BJ (cell line): ENCODE results near the gene C5. TPM values are rescaled to one million over a fixed set of nuclear protein-coding genes. Genes with fewer than 3 reads are reported as not detected.

Experiments used
- CTCF ChIA-PET: fragments of 350-600 bp; formaldehyde crosslinking; extraction: SDS; loops from one replicate; lab custom pipeline; 2021; ENCODE audit warnings: antibody characterized with exemption, inconsistent platforms; lab: Yijun Ruan, JAX
- POLR2A ChIA-PET: fragments of 300-600 bp; sonication (Branson Sonifier 250); formaldehyde crosslinking; extraction: SDS; loops from one replicate; lab custom pipeline; 2021; ENCODE audit warnings: antibody characterized with exemption; lab: Charles Lee
- DNase-seq: peaks from one replicate; pipeline ENCODE4 v3.0.0-alpha.2; 2011; ENCODE audit warnings: low read depth
- H3K27me3 ChIP-seq: 2 replicates; pipeline ENCODE4 v1.6.0; 2011; ENCODE audit warnings: low read length; ENCODE audit not compliant: control insufficient read depth, insufficient read depth
- H3K36me3 ChIP-seq: 2 replicates; pipeline ENCODE4 v1.5.1; 2011; ENCODE audit warnings: low read length; ENCODE audit not compliant: control insufficient read depth, insufficient read depth
- H3K4me3 ChIP-seq: 2 replicates; pipeline ENCODE4 v1.5.1; 2011; ENCODE audit warnings: low read depth, mild to moderate bottlenecking, control low read depth, low read length
- polyA plus RNA-seq: library from polyadenylated mRNA; depleted of rRNA; stranded (reverse); fragments of >200 nt; gene quantifications from 2 replicates; pipeline ENCODE4 v1.2.3, GENCODE V29; 2011
- TF ChIP-seq, protein P1 (sequence below): IDR thresholded peaks from 2 replicates; pipeline ENCODE4 v1.5.1; 2011; ENCODE audit warnings: low read depth, mild to moderate bottlenecking, control low read depth, inconsistent platforms, low read length, moderate library complexity; ENCODE audit not compliant: insufficient read depth

Gene C5
- polyA plus RNA-seq, 1 experiment: 1.4 TPM

DNA sequence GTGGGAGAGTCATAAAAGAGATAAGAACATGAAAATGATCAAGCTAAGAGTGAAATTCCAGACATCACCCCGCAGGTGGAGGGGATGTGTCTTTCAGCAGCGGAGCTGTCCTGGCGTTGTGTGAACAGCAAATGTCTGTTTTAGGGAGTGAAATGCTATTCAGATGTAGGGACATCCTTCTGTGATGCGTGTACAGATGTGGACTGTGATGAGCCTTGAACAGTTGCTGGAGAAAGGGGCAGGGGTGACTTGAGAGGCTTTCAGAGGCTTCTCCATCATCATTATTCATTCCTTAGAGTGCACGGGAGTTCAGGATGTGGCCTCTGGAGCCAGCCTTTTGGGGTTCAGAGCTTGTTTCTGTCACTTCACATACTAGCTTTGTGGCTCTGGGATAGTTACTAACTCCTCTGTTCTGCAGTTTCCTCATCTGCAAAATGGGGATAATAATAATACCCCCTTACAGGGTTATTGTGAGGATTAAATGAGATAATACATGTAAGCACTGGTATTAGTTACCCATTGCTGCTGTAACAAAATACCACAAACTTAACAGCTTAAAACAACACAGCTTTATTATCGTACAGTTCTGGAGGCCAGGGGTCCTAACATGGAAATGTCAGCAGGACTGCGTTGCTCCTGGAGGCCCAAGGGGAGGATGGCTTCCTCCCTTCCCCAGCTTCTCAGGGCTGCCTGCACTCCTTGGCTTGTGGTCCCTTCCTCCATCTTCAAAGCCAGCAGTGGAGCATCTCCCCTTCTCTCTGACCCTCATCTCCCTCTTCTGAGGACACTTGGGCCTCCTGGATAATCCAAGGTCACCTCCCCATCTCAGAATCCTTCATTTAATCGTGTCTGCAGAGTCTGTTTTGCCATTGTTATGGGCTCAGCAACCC lies 132.8 kb downstream of the C5 start:
- no peaks in the 10 kb centered on the region for H3K27me3 ChIP-seq
- TF ChIP-seq, protein P1, sequence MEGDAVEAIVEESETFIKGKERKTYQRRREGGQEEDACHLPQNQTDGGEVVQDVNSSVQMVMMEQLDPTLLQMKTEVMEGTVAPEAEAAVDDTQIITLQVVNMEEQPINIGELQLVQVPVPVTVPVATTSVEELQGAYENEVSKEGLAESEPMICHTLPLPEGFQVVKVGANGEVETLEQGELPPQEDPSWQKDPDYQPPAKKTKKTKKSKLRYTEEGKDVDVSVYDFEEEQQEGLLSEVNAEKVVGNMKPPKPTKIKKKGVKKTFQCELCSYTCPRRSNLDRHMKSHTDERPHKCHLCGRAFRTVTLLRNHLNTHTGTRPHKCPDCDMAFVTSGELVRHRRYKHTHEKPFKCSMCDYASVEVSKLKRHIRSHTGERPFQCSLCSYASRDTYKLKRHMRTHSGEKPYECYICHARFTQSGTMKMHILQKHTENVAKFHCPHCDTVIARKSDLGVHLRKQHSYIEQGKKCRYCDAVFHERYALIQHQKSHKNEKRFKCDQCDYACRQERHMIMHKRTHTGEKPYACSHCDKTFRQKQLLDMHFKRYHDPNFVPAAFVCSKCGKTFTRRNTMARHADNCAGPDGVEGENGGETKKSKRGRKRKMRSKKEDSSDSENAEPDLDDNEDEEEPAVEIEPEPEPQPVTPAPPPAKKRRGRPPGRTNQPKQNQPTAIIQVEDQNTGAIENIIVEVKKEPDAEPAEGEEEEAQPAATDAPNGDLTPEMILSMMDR: no peak
- no peaks in the 10 kb centered on the region for H3K36me3 ChIP-seq
- ChIA-PET CTCF (interaction anchor here (0.9 to 1.4 kb wide), 4 partner anchors 10 to 143 kb away, joined by 3 to 6 read pairs (median 3); no protein-coding TSS in a partner anchor), POLR2A (no interaction called here)
- no peak overlapping the region for H3K4me3 ChIP-seq
- no peak for DNase-seq

DNA sequence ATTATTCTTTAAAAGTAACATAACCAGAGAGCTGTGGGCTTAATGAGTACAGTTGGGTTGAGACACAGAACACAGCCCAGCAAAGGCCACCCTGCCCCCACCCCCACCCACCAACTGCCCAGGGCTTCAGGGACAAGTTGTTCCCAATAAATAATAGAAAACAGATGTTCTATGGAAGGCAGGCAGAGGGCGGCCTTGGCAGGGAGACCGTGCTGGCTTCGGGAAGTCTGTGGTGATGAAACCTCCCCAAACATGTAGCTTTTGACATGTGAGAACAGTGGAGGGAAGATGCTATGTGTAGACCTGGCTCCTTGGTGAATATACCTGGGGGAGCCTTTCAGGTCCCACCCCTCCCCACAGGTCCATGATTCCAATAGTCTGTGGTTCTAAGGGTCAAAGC lies 133.5 kb downstream of the C5 start:
- no peaks in the 10 kb centered on the region for H3K36me3 ChIP-seq
- no peaks in the 10 kb centered on the region for H3K27me3 ChIP-seq
- H3K4me3 ChIP-seq: no peak overlapping the region
- TF ChIP-seq, protein P1: no peak
- POLR2A ChIA-PET: no interaction called here
- no peak for DNase-seq
- CTCF ChIA-PET: interaction anchor here (0.9 to 1.6 kb wide), 5 partner anchors 10 to 143 kb away, joined by 3 to 6 read pairs (median 3); partner anchors contain the start of gene TRAF1

DNA sequence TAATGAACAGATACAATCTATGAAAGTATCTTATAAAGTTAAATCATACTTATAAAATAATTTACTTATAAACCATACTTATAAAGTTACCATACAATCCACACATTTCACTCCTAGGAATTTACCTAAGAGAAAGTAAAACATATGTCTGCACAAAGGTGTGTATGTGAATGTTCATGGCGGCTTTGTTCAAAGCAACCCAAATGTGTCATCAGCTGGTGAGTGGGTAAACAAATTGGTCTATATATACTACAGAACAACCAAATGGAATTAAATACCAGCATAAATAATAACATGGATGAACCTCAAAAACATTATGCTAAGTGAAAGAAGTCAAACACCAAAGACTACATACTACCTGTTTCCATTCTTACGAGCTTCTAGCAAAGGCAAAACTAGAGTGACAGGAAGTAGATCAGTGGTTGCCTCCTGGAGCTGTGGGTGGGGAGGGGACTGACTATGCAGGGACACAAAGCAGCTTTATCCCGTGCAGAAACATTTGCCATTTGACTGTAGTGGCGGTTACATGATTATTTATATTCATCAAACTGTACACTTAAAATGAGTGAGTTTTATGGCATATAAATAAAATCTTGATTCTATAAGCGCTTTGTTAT lies 134.1 kb downstream of the C5 start:
- Histone ChIP-seq H3K36me3 (no peaks in the 10 kb centered on the region), H3K4me3 (no peak overlapping the region), H3K27me3 (no peaks in the 10 kb centered on the region)
- DNase-seq: no peak
- CTCF ChIA-PET: interaction anchor here (1.0 to 1.6 kb wide), 2 partner anchors 10 to 20 kb away, joined by 3 to 5 read pairs; partner anchors contain the start of gene TRAF1
- TF ChIP-seq, protein P1: no peak
- POLR2A ChIA-PET: no interaction called here

DNA sequence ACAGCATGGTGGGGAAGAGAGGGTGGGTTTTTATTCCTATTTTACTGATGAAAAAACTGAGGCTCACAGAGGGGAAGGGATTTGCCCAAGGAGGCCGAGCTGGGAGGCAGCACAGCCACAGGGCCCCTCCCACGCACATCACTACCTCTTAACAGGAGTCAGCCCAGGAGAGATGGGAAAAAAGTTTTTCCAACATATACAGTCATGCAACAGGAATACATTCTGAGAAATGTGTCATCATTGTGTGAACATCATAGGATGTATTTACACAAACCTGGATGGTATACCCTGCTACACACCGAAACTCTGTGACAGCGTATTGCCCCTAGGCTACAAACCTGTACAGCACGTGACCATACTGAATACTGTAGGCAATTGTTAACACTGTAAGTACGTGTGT lies 135.1 kb downstream of the C5 start:
- POLR2A ChIA-PET: no interaction called here
- Histone ChIP-seq H3K36me3 (no peaks in the 10 kb centered on the region), H3K4me3 (no peak overlapping the region), H3K27me3 (no peaks in the 10 kb centered on the region)
- TF ChIP-seq, protein P1: no peak
- CTCF ChIA-PET: interaction anchor here (1.6 kb wide), 1 partner anchor 19 kb away, joined by 5 read pairs; no protein-coding TSS in a partner anchor
- DNase-seq: no peak

DNA sequence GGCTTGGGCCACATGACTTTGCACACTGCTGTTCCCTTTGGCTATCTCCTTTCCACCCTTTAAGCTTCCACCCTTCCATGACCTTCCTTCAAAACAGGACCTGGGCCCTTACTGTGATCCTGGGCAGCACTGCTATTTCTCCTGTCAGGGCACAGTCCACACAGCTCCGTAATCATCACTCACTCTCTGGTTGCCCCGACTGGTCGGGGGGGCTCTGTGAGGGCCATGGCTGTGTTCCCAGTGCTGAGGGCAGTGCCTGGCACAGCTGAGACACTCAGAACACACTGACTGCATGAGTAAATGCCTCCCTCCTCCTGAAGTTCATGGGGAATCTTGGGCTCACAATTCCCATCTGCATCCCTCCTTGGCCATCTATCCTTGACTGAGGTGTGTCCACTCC lies 135.7 kb downstream of the C5 start:
- Histone ChIP-seq H3K4me3 (no peak overlapping the region), H3K36me3 (no peaks in the 10 kb centered on the region), H3K27me3 (no peaks in the 10 kb centered on the region)
- no peak for DNase-seq
- ChIA-PET CTCF (interaction anchor here (0.7 kb wide), 1 partner anchor 157 kb away, joined by 3 read pairs; no protein-coding TSS in a partner anchor), POLR2A (no interaction called here)
- TF ChIP-seq, protein P1: no peak
